HG02588 (cell line): Measurements from ENCODE around the gene PHKA2.

Experiments used
- ATAC-seq: cut with Tn5 transposase; IDR thresholded peaks from one replicate; pipeline ENCODE4 v1.9.1; 2021; ENCODE audit warnings: mild to moderate bottlenecking, moderate library complexity; ENCODE audit not compliant: unreplicated experiment

PHKA2 gene

GRCh38 chrX:18935893-18936292, 48.0 kb downstream of the PHKA2 start:
- ATAC-seq = no peak

GRCh38 chrX:18934708-18935107, 49.2 kb downstream of the PHKA2 start:
- ATAC-seq = no peak

- ATAC-seq = no peak
Measured at GRCh38 chrX:18933617-18934016, 50.3 kb downstream of the PHKA2 start.

GRCh38 chrX:18931972-18932371, 51.9 kb downstream of the PHKA2 start:
- no peak for ATAC-seq

- ATAC-seq = no peak
Measured at GRCh38 chrX:18929775-18930174, 54.1 kb downstream of the PHKA2 start.

GRCh38 chrX:18927558-18927957, 56.4 kb downstream of the PHKA2 start:
- ATAC-seq = no peak

- no peak for ATAC-seq
Measured at GRCh38 chrX:18924507-18925088, 59.3 kb downstream of the PHKA2 start.

- ATAC-seq = no peak
Measured at GRCh38 chrX:18920566-18920965, 63.3 kb downstream of the PHKA2 start.

- no peak for ATAC-seq
Measured at GRCh38 chrX:18920079-18920478, 63.8 kb downstream of the PHKA2 start.

GRCh38 chrX:18917831-18918230, 66.1 kb downstream of the PHKA2 start:
- ATAC-seq = no peak

- no peak for ATAC-seq
Measured at GRCh38 chrX:18906286-18906685, 77.6 kb downstream of the PHKA2 start.

GRCh38 chrX:18900401-18900976, 83.4 kb downstream of the PHKA2 start:
- ATAC-seq = no peak

- no peak for ATAC-seq
Measured at GRCh38 chrX:18899796-18900380, 84.0 kb downstream of the PHKA2 start.

GRCh38 chrX:18898492-18898891, 85.4 kb downstream of the PHKA2 start:
- no peak for ATAC-seq

- ATAC-seq = no peak
Measured at GRCh38 chrX:18898091-18898490, 85.8 kb downstream of the PHKA2 start.

GRCh38 chrX:18897611-18898010, 86.3 kb downstream of the PHKA2 start:
- ATAC-seq = no peak

- ATAC-seq = no peak
Measured at GRCh38 chrX:18896680-18897544, 87.0 kb downstream of the PHKA2 start.

GRCh38 chrX:18895189-18895951, 88.5 kb downstream of the PHKA2 start:
- ATAC-seq = no peak

- ATAC-seq = no peak
Measured at GRCh38 chrX:18894156-18894555, 89.8 kb downstream of the PHKA2 start.

- no peak for ATAC-seq
Measured at GRCh38 chrX:18893536-18893935, 90.4 kb downstream of the PHKA2 start.

GRCh38 chrX:18892899-18893298, 91.0 kb downstream of the PHKA2 start:
- ATAC-seq = no peak
